Left ventricle myocardium inferior (tissue), 1 donor: ENCODE results near the gene CHEK2. TPM values are rescaled to one million over a fixed set of nuclear protein-coding genes. Genes with fewer than 3 reads are reported as not detected.

Experiments used
- DNase-seq: peaks from one replicate; pipeline ENCODE4 v3.0.0-alpha.2; 2020
- H3K27ac ChIP-seq: fragments of 200-600 bp; replicated peaks from 2 replicates; pipeline ENCODE4 v1.8.0; 2021
- H3K27me3 ChIP-seq: fragments of 200-600 bp; 2 replicates; pipeline ENCODE4 v1.8.0; 2021; ENCODE audit warnings: low read depth
- H3K36me3 ChIP-seq: fragments of 200-600 bp; 2 replicates; pipeline ENCODE4 v1.8.0; 2021
- H3K4me1 ChIP-seq: fragments of 200-600 bp; 2 replicates; pipeline ENCODE4 v1.8.0; 2021
- H3K4me3 ChIP-seq: fragments of 200-600 bp; 2 replicates; pipeline ENCODE4 v1.8.0; 2021; ENCODE audit warnings: mild to moderate bottlenecking, moderate library complexity
- H3K9me3 ChIP-seq: fragments of 200-600 bp; replicated peaks from 2 replicates; pipeline ENCODE4 v1.8.0; 2021
- CTCF ChIP-seq: fragments of 200-600 bp; IDR thresholded peaks from 2 replicates; pipeline ENCODE4 v1.8.0; 2021; ENCODE audit warnings: antibody characterized with exemption, mild to moderate bottlenecking, borderline replicate concordance
- intact Hi-C: fragments of 100-400 bp; cut with micrococcal nuclease; formaldehyde crosslinking; loops from one replicate; pipeline ENCODE4 v1.11.0; 2022
- long read RNA-seq: library from polyadenylated mRNA; unstranded; transcript quantifications from one replicate; pipeline ENCODE4 v2.0.0, GENCODE V29; 2021
- total RNA-seq: library from RNA; stranded (reverse); fragmentation: NEBNext Ultra II Directional; extraction: Animal tissue kit (Norgen Biotek cat#: 25700); gene quantifications from one replicate; pipeline ENCODE4 v1.2.1, GENCODE V29; 2021
- donor health status: DM: no; HTN: yes; CAD: no; lungs with severe emphysema.

The CHEK2 gene
- 2.5 TPM for total RNA-seq
- long read RNA-seq, partial matches to known transcripts = 1 of 3 reads
- long read RNA-seq, other reads (novel, unspliced or antisense) = 0 of 3 reads

GRCh38 chr22:28741785-28742561, at the start of gene CHEK2, which contains the start of gene HSCB:
Gene CHEK2, minus strand, starts transcription at chr22:28741820. Its CDS starts 7,099 bp downstream, at chr22:28734721.
Gene HSCB, plus strand, starts transcription at chr22:28742039. Its CDS starts 57 bp downstream, at chr22:28742096.
- Histone ChIP-seq H3K9me3 (no peaks in the 10 kb centered on the region), H3K27ac (peak within 1 kb of the TSS; percentile 100), H3K4me1 (peaks cover 22% of the 10 kb centered on the region), H3K36me3 (peaks cover 33% of the 10 kb centered on the region), H3K27me3 (no peaks in the 10 kb centered on the region), H3K4me3 (peak within 1 kb of the TSS; percentile 100)
- peak; percentile 21 for TF ChIP-seq CTCF
- DNase-seq = peak; percentile 99
- intact Hi-C loops = no loop called here

- intact Hi-C loops = no loop called here
- H3K36me3 ChIP-seq = peaks cover 62% of the 10 kb centered on the region
- no peak overlapping the region for H3K27ac ChIP-seq
- peaks cover 48% of the 10 kb centered on the region for H3K4me1 ChIP-seq
- no peak for TF ChIP-seq CTCF
- H3K27me3 ChIP-seq = no peaks in the 10 kb centered on the region
- no peak overlapping the region for H3K4me3 ChIP-seq
- no peaks in the 10 kb centered on the region for H3K9me3 ChIP-seq
- DNase-seq = no peak
Observed at GRCh38 chr22:28791124-28791523, 49.5 kb upstream of the CHEK2 start.

GRCh38 chr22:28788601-28789000, 47.0 kb upstream of the CHEK2 start:
- Histone ChIP-seq H3K9me3 (no peaks in the 10 kb centered on the region), H3K27me3 (no peaks in the 10 kb centered on the region), H3K36me3 (peaks cover 62% of the 10 kb centered on the region), H3K4me3 (no peak overlapping the region), H3K4me1 (peaks cover 25% of the 10 kb centered on the region), H3K27ac (no peak overlapping the region)
- intact Hi-C loops = no loop called here
- TF ChIP-seq CTCF = no peak
- no peak for DNase-seq

GRCh38 chr22:28783786-28784671, 42.4 kb upstream of the CHEK2 start:
- H3K4me3 ChIP-seq = no peak overlapping the region
- DNase-seq = no peak
- intact Hi-C loops = no loop called here
- peaks cover 25% of the 10 kb centered on the region for H3K4me1 ChIP-seq
- peaks cover 71% of the 10 kb centered on the region for H3K36me3 ChIP-seq
- no peaks in the 10 kb centered on the region for H3K27me3 ChIP-seq
- TF ChIP-seq CTCF = no peak
- no peaks in the 10 kb centered on the region for H3K9me3 ChIP-seq
- no peak overlapping the region for H3K27ac ChIP-seq

GRCh38 chr22:28780296-28780695, 38.7 kb upstream of the CHEK2 start:
- DNase-seq = no peak
- H3K36me3 ChIP-seq = peaks cover 58% of the 10 kb centered on the region
- H3K4me1 ChIP-seq = peaks cover 42% of the 10 kb centered on the region
- no peak overlapping the region for H3K27ac ChIP-seq
- H3K27me3 ChIP-seq = no peaks in the 10 kb centered on the region
- H3K4me3 ChIP-seq = no peak overlapping the region
- H3K9me3 ChIP-seq = no peaks in the 10 kb centered on the region
- intact Hi-C loops = no loop called here
- TF ChIP-seq CTCF = no peak
